SKM-1 (cell line): ENCODE results near the gene TGFBR2.
"Not testable (repeated sequence)": the region's sequence is repeated elsewhere in the genome, so short reads cannot be mapped to it uniquely, and the experiment has no call there.

Experiments
- DNase-seq: peaks from one replicate; lab custom pipeline; 2025; ENCODE audit not compliant: unreplicated experiment; lab: John Stamatoyannopoulos, UW

Gene TGFBR2

GRCh38 chr3:30617653-30618052 lies 11.3 kb downstream of the TGFBR2 start:
- DNase-seq = no peak

GRCh38 chr3:30618526-30618925 lies 12.1 kb downstream of the TGFBR2 start:
- no peak for DNase-seq

GRCh38 chr3:30619318-30619717 lies 12.9 kb downstream of the TGFBR2 start:
- no peak for DNase-seq

DNA sequence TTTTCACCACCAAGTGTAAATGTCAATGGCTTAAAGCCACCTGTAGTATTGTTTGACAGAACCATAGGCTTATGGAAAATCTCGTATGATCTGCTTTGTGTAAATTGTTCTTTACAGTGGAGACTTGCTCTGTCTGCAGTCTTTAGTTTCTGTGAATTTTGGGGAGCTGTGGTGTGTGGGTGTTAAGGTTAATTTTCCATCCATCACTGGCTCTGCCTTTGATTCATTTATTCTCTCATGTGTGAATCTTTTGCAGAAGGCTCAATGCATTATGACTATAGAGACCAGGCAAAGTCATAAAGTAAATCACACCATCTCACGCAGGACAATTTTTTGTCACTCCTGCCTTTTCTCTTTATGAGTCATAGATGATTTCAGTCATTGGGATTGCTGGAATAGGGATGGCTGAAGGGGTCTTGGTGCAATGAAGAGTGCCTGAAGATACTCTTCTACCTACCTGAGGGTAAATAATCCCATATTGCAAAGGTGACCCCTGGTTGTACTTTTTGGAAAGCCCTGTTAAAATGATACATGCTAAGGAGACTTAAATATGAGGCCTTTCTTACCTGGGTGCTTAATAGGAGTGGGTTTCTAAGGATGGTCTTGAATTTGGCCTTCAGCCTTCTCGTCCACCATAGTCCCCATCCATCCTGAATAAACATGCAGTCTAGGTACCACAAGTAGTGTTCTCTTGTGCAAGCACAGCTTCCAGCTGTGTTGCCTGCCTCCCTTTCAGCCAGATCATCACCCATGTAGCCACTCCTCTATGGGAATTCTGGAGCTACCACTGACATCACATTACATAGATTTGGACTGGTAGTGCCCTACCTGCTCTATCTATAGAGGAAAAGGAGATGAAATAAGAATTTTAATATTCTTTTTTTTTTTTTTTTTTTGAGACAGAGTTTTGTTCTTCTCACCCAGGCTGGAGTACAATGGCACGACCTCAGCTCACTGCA lies 14.3 kb downstream of the TGFBR2 start:
- no peak for DNase-seq

DNA sequence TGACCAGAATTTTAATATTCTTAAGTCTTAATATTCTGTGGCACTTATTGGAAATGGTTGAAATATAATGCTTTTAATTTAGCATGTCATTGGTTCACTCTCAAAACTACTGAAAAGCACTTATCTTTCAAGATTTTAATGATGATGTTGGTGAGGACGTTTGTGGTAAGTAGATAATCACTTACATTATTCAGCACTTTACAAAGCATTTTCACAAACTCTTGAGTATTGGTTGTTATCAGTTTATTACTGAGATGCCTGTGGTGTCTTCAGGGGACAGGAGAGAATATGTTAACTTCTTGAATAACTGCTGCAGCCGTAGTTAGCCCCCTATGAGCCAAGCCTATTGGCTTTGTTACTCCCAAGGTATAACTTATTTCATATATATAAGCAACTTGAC lies 15.2 kb downstream of the TGFBR2 start:
- no peak for DNase-seq

GRCh38 chr3:30622047-30622545 lies 15.7 kb downstream of the TGFBR2 start:
- no peak for DNase-seq

DNA sequence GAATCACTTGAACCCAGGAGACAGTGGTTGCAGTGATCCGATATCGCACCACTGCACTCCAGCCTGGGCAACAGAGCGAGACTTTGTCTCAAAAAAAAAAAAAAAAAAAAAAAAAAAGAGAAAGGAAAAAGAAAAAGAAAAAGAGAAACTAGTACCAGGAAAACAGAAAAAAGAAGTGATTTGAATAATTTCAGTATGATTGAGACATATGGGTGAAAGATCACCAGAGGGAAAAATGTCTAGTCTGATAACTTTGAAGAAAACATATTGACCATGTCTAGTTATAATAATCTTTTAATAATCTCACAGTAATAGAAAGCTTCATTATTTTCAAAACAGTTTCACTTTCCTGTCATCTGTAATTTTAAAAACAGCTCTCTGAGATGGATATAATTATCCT lies 16.4 kb downstream of the TGFBR2 start:
- DNase-seq = no peak

GRCh38 chr3:30623351-30623750 lies 16.9 kb downstream of the TGFBR2 start:
- DNase-seq = no peak

- DNase-seq = not testable (repeated sequence)
Observed at GRCh38 chr3:30624480-30624879, 18.1 kb downstream of the TGFBR2 start.

- DNase-seq = no peak
Observed at GRCh38 chr3:30625541-30626438, 19.4 kb downstream of the TGFBR2 start.

- DNase-seq = no peak
Observed at GRCh38 chr3:30626443-30627180, 20.2 kb downstream of the TGFBR2 start.

DNA sequence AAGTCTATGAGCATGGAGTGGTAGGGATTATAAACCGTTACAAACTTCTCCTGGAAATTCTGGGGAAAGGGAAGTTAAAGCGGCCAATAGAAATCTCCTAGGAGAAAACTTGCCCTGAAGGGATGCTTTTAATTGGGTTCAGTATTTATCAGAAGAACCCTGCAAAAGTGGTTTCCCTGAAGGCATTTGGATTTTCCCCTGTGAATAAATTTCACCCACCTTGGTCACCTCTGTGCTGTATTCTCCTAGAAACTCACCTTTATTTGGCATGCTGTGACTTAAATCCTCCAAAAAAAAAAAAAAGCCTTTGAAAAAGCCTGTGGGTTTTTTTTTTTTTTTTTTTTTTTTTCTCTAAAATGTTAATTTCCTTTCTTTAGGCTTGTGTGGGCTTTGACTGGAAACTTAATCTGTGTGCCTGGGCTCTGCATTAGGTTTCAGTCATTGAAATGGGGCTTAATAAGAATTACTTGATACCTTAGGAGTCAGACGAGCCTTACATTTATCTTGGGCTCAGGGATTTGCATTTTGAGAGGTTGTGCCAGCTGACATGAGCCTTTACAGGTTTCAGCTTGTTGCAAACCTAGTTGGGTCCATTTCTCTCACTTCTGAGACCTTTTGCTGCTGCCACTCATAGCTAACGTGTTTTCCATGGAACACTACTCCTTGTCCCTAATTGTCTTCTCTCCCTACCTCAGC lies 22.0 kb downstream of the TGFBR2 start:
- DNase-seq = no peak

GRCh38 chr3:30628901-30629590 lies 22.6 kb downstream of the TGFBR2 start:
- DNase-seq = peak; percentile 36

DNA sequence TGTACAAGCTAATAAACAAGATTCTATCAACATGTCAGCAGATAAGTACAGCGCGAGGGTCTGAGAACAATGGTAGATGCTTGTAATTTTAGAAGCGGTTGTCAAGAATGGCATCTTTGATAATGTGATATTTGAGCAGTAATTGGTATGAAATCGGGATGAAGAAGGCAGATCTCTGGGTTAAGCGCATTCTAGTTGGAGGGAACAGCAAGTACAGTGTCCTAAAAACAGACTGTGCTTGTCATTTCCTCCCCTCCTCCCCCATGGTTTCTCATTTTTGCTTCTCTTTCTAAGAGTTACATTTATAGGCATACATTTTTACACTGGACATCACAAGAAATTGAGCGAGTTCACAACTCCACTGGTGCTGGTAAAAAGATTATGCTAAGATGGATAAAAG lies 23.3 kb downstream of the TGFBR2 start:
- no peak for DNase-seq

DNA sequence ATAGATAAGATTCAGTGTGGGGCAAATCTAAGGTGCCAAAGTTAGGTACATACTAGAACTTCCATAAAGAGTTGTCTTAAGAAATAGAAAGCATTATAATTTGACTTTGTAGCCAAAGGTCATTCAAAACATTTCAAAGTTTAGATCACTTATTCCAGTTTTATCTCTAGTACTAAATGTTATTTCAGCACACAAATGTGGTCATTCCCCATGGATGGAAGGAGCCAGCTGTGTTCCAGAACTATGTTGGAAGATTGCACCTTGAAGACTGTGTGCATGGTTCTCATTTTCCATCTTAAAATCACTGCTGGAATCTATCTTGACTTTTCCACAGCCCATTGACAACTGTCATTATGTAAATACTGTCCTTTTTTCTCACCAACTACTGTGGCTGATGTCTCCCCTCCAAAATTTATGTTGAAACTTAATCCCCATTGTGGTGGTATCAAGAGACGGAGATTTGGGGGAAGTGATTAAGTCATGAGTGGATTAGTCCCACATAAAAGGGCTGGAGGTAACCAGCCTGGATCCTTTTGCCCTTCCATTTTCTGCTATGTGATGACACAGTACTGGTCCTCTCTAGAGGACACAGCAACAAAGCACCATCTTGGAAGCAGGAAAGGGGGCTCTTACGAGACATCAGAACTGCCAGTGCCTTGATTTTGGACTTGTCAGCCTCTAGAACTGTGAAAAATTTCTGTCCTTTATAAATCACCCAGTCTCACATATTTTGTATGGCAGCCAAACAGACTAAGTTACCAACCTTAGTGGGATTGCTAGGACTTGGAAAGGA lies 24.0 kb downstream of the TGFBR2 start:
- DNase-seq = no peak

DNA sequence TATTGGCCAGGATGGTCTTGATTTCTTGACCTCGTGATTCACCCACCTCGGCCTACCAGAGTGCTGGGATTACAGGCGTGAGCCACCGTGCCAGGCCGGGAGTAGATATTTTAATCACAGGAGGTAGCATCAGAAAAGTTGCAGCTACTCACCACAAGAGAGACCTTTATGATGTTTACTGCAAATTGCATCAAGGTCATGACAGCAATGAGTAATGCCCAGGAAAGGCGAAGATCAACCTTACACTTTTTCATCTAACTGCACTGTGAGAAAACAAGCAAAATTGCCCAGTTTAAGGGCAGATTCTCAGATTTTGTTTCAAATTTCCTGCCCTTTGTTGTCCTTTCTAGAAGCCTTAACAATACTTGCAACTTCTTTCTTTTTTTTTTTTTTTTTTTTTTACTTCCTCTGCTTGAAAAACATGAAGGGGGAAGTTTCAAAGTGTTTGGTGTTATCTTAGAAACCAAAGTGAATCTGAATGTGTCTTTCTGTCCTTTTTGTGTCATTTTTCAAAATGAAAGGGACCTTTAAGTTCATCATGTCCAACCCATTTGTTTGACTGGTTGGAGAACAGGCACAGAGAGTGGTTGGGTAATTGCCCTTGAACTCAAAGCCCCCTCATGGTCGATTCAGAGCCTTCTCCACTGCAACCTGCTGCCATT lies 25.0 kb downstream of the TGFBR2 start:
- DNase-seq = no peak

DNA sequence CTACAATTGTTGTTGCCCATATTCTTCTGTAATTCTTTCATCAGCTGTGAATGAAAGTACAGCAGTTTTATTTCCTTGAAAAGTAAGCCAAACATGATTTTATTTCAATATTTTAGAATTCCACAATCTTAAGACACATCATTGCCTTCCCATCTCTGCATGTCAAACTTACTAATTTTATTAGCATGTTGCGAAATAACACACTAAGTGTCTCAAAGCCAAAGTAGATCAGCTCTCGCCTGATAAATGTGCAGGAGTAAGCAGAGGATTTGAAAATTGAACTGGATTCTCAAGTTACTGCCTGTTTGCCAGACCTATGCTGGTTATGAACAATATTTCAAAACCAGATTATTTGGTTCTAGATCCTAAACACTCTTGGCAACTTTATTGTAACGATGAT lies 25.7 kb downstream of the TGFBR2 start:
- no peak for DNase-seq

DNA sequence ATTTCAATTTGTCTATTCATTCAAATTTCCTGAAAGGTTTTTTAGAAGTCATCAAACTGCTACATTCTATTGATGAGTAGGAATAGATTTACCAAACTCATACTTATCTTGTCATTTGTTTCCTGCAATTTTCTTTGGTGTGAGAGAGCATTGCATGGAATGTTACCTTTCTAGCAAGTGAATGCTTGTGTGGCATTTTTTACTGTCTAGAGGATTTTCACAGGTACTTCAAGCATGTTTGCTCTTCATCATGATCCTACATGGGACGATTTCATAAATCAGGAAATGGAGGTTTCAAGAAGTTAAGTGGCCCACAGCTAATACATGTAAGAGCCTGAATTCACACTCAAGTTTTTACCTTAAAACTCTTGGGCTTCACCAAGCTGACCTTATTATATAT lies 26.1 kb downstream of the TGFBR2 start:
- no peak for DNase-seq
